Measurements from ENCODE around the gene PSMA7. TPM values are rescaled to one million over a fixed set of nuclear protein-coding genes. Genes with fewer than 3 reads are reported as not detected.

PSMA7 gene
- total RNA-seq, 4 donors from 2014 or later = 154 to 241 (median 234) TPM

DNA sequence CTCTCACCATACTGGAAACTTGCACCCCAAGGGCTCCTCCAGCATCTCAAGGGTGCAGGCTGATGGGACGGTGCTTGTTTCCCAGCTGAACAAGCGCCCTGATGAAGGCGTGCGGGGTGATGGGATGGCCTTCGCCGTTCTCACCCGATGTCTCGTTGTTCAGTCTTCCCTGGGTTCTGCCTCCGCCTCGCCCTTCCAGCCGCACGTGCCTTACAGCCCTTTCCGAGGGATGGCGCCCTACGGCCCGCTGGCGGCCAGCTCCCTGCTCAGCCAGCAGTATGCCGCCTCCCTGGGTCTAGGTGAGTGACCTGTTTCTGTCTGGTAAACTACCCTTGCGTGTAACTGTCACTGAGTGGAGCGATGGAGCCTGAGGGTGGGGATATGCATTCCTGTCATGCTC lies 17.1 kb downstream of the PSMA7 start:
- TF ChIP-seq, protein P1, sequence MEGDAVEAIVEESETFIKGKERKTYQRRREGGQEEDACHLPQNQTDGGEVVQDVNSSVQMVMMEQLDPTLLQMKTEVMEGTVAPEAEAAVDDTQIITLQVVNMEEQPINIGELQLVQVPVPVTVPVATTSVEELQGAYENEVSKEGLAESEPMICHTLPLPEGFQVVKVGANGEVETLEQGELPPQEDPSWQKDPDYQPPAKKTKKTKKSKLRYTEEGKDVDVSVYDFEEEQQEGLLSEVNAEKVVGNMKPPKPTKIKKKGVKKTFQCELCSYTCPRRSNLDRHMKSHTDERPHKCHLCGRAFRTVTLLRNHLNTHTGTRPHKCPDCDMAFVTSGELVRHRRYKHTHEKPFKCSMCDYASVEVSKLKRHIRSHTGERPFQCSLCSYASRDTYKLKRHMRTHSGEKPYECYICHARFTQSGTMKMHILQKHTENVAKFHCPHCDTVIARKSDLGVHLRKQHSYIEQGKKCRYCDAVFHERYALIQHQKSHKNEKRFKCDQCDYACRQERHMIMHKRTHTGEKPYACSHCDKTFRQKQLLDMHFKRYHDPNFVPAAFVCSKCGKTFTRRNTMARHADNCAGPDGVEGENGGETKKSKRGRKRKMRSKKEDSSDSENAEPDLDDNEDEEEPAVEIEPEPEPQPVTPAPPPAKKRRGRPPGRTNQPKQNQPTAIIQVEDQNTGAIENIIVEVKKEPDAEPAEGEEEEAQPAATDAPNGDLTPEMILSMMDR (IDR thresholded peaks at IDR 0.05) = no peak
- TF ChIP-seq EP300 (IDR thresholded peaks at IDR 0.05; ENCODE audit: low read depth) (no peak), POLR2A (IDR thresholded peaks at IDR 0.05) (no peak), POLR2AphosphoS5 (IDR thresholded peaks at IDR 0.05) (no peak)
- Histone ChIP-seq H3K36me3 (peaks cover 0 to 59% (median 14%) of the 10 kb centered on the region in 4 donors), H3K4me3 (no peak overlapping the region), H3K9me3 (no peaks in the 10 kb centered on the region), H3K27me3 (no peaks in the 10 kb centered on the region), H3K27ac (no peak overlapping the region), H3K4me1 (peaks cover 11 to 15% (median 14%) of the 10 kb centered on the region in 4 donors)
- 96 to 100% methylated on average over 1 to 20 of the region's 20 CpGs for WGBS, 2 donors (ENCODE audit: low coverage in 1 of 2)
- intact Hi-C loops (cut with DNase I; ENCODE audit: low total_unique reads) = no loop called here
- DNase-seq = no peak
- in situ Hi-C loops (cut with MboI; ENCODE audit: low pct_ligation_motif_present in 1 of 4, low pct_unique_long_range_greater_than_20kb in 1 of 4, low sequenced_read_pairs in 3 of 4) = loop anchor here in 2 of 4 donors (10.0 kb wide), 1 partner anchor 61 kb away; the partner anchor contains the start of gene TAF4 (in 2 of the 2)

- intact Hi-C loops (cut with DNase I; ENCODE audit: low total_unique reads) = loop anchor here (5.0 kb wide), 1 partner anchor 56 kb away; the partner anchor contains the start of gene TAF4
- peak overlapping the region; percentile 80 to 97 (median 93) for H3K27ac ChIP-seq
- no peaks in the 10 kb centered on the region for H3K27me3 ChIP-seq
- in situ Hi-C loops (cut with MboI; ENCODE audit: low pct_ligation_motif_present in 1 of 4, low pct_unique_long_range_greater_than_20kb in 1 of 4, low sequenced_read_pairs in 3 of 4) = loop anchor here in 2 of 4 donors (10.0 kb wide), 1 partner anchor 59 kb away; the partner anchor contains the start of gene TAF4 (in 2 of the 2)
- H3K9me3 ChIP-seq = no peaks in the 10 kb centered on the region
- peaks cover 11 to 25% (median 23%) of the 10 kb centered on the region in 4 donors for H3K4me1 ChIP-seq
- peaks cover 0 to 33% (median 7%) of the 10 kb centered on the region in 4 donors for H3K36me3 ChIP-seq
- DNase-seq = no peak
- 33% methylated on average over 19 of the region's 19 CpGs; no CpG with 5 or more reads in 1 of the 2 donors for WGBS, 2 donors (ENCODE audit: low coverage in 1 of 2)
- TF ChIP-seq, protein P1 (IDR thresholded peaks at IDR 0.05) = no peak
- TF ChIP-seq POLR2AphosphoS5 (IDR thresholded peaks at IDR 0.05) (peak in 1 of 3 donors; percentile 22), EP300 (IDR thresholded peaks at IDR 0.05; ENCODE audit: low read depth) (no peak), POLR2A (IDR thresholded peaks at IDR 0.05) (no peak)
- peak overlapping the region; percentile 61 to 96 (median 74) for H3K4me3 ChIP-seq
Observed at GRCh38 chr20:62123450-62124118, 19.6 kb downstream of the PSMA7 start.

DNA sequence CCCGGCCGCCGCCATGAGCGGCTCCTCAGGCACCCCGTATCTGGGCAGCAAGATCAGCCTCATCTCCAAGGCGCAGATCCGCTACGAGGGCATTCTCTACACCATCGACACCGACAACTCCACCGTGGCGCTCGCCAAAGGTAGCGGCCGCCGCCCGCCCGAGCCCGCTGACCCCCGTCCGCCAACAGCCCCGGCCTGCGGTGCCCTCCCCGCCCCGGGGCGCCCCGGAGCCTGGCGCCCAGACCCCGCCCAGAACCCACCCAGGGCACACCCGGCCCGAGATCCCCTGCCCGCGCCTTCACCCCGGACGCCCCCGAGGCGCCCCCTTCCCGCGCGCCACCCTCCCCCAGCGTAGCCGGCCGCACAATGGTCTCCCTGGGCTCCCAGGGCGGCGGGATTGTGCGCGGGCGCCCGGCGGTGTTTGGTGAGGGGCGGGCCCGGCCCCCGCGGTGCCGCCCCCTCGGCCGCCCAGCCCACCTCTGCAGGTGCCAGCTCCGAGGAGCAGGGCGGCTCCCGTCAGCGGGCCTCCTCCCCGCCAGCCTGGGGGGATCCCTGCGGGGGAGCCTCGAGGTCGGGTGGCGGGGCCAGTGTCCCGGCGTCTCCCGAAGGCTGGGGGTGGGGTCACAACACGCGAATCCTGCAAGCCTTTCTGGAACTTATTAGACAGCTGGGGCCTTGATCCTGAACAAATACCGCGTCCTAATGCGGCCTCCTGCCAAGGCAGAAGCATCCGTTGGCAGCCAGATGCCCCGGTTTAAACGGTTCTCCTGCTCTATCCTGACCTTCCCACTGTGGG lies 20.3 kb downstream of the PSMA7 start:
- Histone ChIP-seq H3K27ac (peak overlapping the region; percentile 80 to 97 (median 93)), H3K4me3 (peak overlapping the region; percentile 61 to 96 (median 74)), H3K4me1 (peaks cover 11 to 25% (median 23%) of the 10 kb centered on the region in 4 donors), H3K27me3 (no peaks in the 10 kb centered on the region), H3K9me3 (no peaks in the 10 kb centered on the region), H3K36me3 (peaks cover 0 to 26% (median 4%) of the 10 kb centered on the region in 4 donors)
- TF ChIP-seq POLR2AphosphoS5 (IDR thresholded peaks at IDR 0.05) (no peak), POLR2A (IDR thresholded peaks at IDR 0.05) (no peak), EP300 (IDR thresholded peaks at IDR 0.05; ENCODE audit: low read depth) (no peak)
- TF ChIP-seq, protein P1 (IDR thresholded peaks at IDR 0.05) = no peak
- in situ Hi-C loops (cut with MboI; ENCODE audit: low pct_ligation_motif_present in 1 of 4, low pct_unique_long_range_greater_than_20kb in 1 of 4, low sequenced_read_pairs in 3 of 4) = loop anchor here in 2 of 4 donors (10.0 kb wide), 1 partner anchor 58 kb away; the partner anchor contains the start of gene TAF4 (in 2 of the 2)
- intact Hi-C loops (cut with DNase I; ENCODE audit: low total_unique reads) = loop anchor here (5.0 kb wide), 1 partner anchor 56 kb away; the partner anchor contains the start of gene TAF4
- peak; percentile 64 for DNase-seq
- 2% methylated on average over 27 of the region's 77 CpGs; no CpG with 5 or more reads in 1 of the 2 donors for WGBS, 2 donors (ENCODE audit: low coverage in 1 of 2)

Measured in transverse colon (tissue), 4 donors.